HG03439 (cell line): ENCODE measurements around the gene SYTL3.

Experiments used
- ATAC-seq: cut with Tn5 transposase; IDR thresholded peaks from one replicate; pipeline ENCODE4 v1.9.1; 2021; ENCODE audit warnings: mild to moderate bottlenecking, moderate library complexity; ENCODE audit not compliant: unreplicated experiment

Gene SYTL3

GRCh38 chr6:158810155-158811095, 160.6 kb downstream of the SYTL3 start:
- ATAC-seq = no peak

- ATAC-seq = no peak
Measured at GRCh38 chr6:158812611-158813010, 162.8 kb downstream of the SYTL3 start.

GRCh38 chr6:158813032-158813431, 163.2 kb downstream of the SYTL3 start:
- no peak for ATAC-seq
